CD4-positive, alpha-beta T cell treated with Interleukin-2 at 100 ng/mL for 4 hours (primary cell): Measurements from ENCODE around the gene USP14.

Source experiments
- DNase-seq: peaks from one replicate; pipeline ENCODE4 v3.0.0-alpha.2; 2020; ENCODE audit warnings: low spot score

USP14 gene

GRCh38 chr18:159933-160332 lies 1.6 kb downstream of the USP14 start:
- DNase-seq, result no peak

GRCh38 chr18:160831-161570 lies 2.6 kb downstream of the USP14 start:
- no peak for DNase-seq

- DNase-seq, result no peak
These were observed 14.0 kb downstream of the USP14 start for GRCh38 chr18:172361-172760.

- DNase-seq, result no peak
These were observed 21.1 kb downstream of the USP14 start for GRCh38 chr18:179499-179898.

- no peak for DNase-seq
These were observed 23.4 kb downstream of the USP14 start for GRCh38 chr18:181711-182110.

GRCh38 chr18:183769-184168 lies 25.4 kb downstream of the USP14 start:
- no peak for DNase-seq

- no peak for DNase-seq
These were observed 30.9 kb downstream of the USP14 start for GRCh38 chr18:189254-189653.

- DNase-seq, result no peak
These were observed 33.4 kb downstream of the USP14 start for GRCh38 chr18:191725-192124.

- DNase-seq, result no peak
These were observed 34.4 kb downstream of the USP14 start for GRCh38 chr18:192801-193200.

GRCh38 chr18:195651-196050 lies 37.3 kb downstream of the USP14 start:
- no peak for DNase-seq

GRCh38 chr18:199214-199613 lies 40.9 kb downstream of the USP14 start:
- DNase-seq, result no peak

GRCh38 chr18:199768-200167 lies 41.4 kb downstream of the USP14 start:
- DNase-seq, result no peak

GRCh38 chr18:210075-210474 lies 51.7 kb downstream of the USP14 start:
- DNase-seq, result no peak

- DNase-seq, result no peak
These were observed 52.4 kb downstream of the USP14 start for GRCh38 chr18:210733-211132.

- DNase-seq, result no peak
These were observed 53.2 kb downstream of the USP14 start for GRCh38 chr18:211582-211981.

GRCh38 chr18:212780-213179 lies 54.4 kb downstream of the USP14 start:
- no peak for DNase-seq

GRCh38 chr18:213505-213904 lies 55.1 kb downstream of the USP14 start:
- DNase-seq, result no peak

GRCh38 chr18:213966-214365 lies 55.6 kb downstream of the USP14 start:
- no peak for DNase-seq

- DNase-seq, result no peak
These were observed 57.2 kb downstream of the USP14 start for GRCh38 chr18:215448-216010.

- DNase-seq, result no peak
These were observed 59.4 kb downstream of the USP14 start for GRCh38 chr18:217532-218336.

GRCh38 chr18:220708-221107 lies 62.4 kb downstream of the USP14 start:
- no peak for DNase-seq

GRCh38 chr18:225745-226144 lies 67.4 kb downstream of the USP14 start:
- DNase-seq, result no peak

GRCh38 chr18:227374-227773 lies 69.0 kb downstream of the USP14 start:
- no peak for DNase-seq
